B cell (primary cell): Measurements from ENCODE around the gene CCNB1. TPM values are rescaled to one million over a fixed set of nuclear protein-coding genes. Genes with fewer than 3 reads are reported as not detected.

Experiments used
- ATAC-seq: fragments of 200-7000 bp; cut with Tn5 transposase; one replicate; pipeline ENCODE4 v1.10.0; 2021; ENCODE audit warnings: low read depth, mild to moderate bottlenecking, moderate number of reproducible peaks, moderate library complexity
- CTCF ChIA-PET: fragments of 350-600 bp; sonication (Branson Sonifier 250); formaldehyde crosslinking; loops from one replicate; lab custom pipeline; 2021; ENCODE audit warnings: antibody characterized with exemption, inconsistent platforms; lab: Charles Lee
- POLR2A ChIA-PET: fragments of 350-600 bp; sonication (Branson Sonifier 250); formaldehyde crosslinking; loops from one replicate; lab custom pipeline; 2021; ENCODE audit warnings: antibody characterized with exemption; lab: Charles Lee
- DNase-seq: peaks from one replicate; pipeline ENCODE4 v3.0.0; 2013
- H2AFZ ChIP-seq: 2 replicates; pipeline ENCODE4 v1.6.1; 2012; ENCODE audit warnings: mild to moderate bottlenecking, low read depth, low read length; ENCODE audit not compliant: insufficient read depth, poor library complexity, severe bottlenecking
- H3K27ac ChIP-seq, 2 donors: 1 replicate in 1 of 2; 2 replicates in 1 of 2; pipeline ENCODE4 v1.5.1; 2012 to 2013; ENCODE audit warnings: low read length in 2 of 2, mild to moderate bottlenecking in 2 of 2, moderate library complexity in 1 of 2
- H3K27me3 ChIP-seq, 4 experiments: fragments of 200-600 bp in 1 of 4; sonication (generic) in 1 of 4; replicated peaks in 1 of 4; 1 replicate in 2 of 4; 2 replicates in 2 of 4; pipeline versions ENCODE4 v1.6.1 to v1.7.0; 2013 to 2016; ENCODE audit warnings: low read length in 3 of 4, mild to moderate bottlenecking in 2 of 4, mixed read lengths in 1 of 4, moderate library complexity in 1 of 4; ENCODE audit not compliant: insufficient read depth in 4 of 4, control insufficient read depth in 3 of 4; ENCODE audit errors: control extremely low read depth in 1 of 4
- H3K36me3 ChIP-seq, 2 experiments: replicated peaks in 1 of 2; 1 replicate in 1 of 2; 2 replicates in 1 of 2; pipeline versions ENCODE4 v1.6.1 to v1.7.1; 2013; ENCODE audit warnings: low read length in 1 of 2; ENCODE audit not compliant: insufficient read depth in 2 of 2, control insufficient read depth in 1 of 2; ENCODE audit errors: control extremely low read depth in 1 of 2, extremely low read depth in 1 of 2
- H3K4me1 ChIP-seq, 2 donors: fragments of 200-600 bp in 1 of 2; sonication (generic) in 1 of 2; 1 replicate in 1 of 2; 2 replicates in 1 of 2; pipeline versions ENCODE4 v1.5.1 to v1.6.1; 2013 to 2017; ENCODE audit warnings: low read length in 2 of 2; ENCODE audit not compliant: control insufficient read depth in 2 of 2, insufficient read depth in 2 of 2
- H3K4me2 ChIP-seq: replicated peaks from 2 replicates; pipeline ENCODE3; 2012; ENCODE audit warnings: mild to moderate bottlenecking, low read depth, low read length; ENCODE audit not compliant: poor library complexity, severe bottlenecking
- H3K4me3 ChIP-seq, 5 experiments: fragments of 200-600 bp in 1 of 5; sonication (generic) in 1 of 5; 1 replicate in 3 of 5; 2 replicates in 2 of 5; pipeline versions ENCODE4 v1.5.1 to v1.7.0; 2011 to 2016; ENCODE audit warnings: low read length in 4 of 5, mild to moderate bottlenecking in 4 of 5, low read depth in 2 of 5, control low read depth in 1 of 5, moderate library complexity in 1 of 5; ENCODE audit not compliant: insufficient read depth in 1 of 5; ENCODE audit errors: control extremely low read depth in 1 of 5, extremely low read depth in 1 of 5
- H3K79me2 ChIP-seq: fragments of 200-600 bp; sonication (generic); one replicate; pipeline ENCODE4 v1.6.0; 2016; ENCODE audit warnings: low read length; ENCODE audit not compliant: control insufficient read depth, insufficient read depth
- H3K9ac ChIP-seq: fragments of 200-600 bp; sonication (generic); 2 replicates; pipeline ENCODE4 v1.6.1; 2017; ENCODE audit warnings: mild to moderate bottlenecking, low read length, moderate library complexity
- H3K9me3 ChIP-seq, 3 donors: one replicate each; pipeline versions ENCODE4 v1.6.1 to v1.7.1; 2013; ENCODE audit warnings: low read length in 2 of 3; ENCODE audit not compliant: control insufficient read depth in 2 of 3, insufficient read depth in 1 of 3; ENCODE audit errors: control extremely low read depth in 1 of 3
- H4K20me1 ChIP-seq: 2 replicates; pipeline ENCODE4 v1.6.0; 2012; ENCODE audit warnings: mild to moderate bottlenecking, low read length; ENCODE audit not compliant: insufficient read depth, control insufficient read depth, poor library complexity, severe bottlenecking
- H3K27ac Mint-ChIP-seq: one replicate; pipeline ENCODE4 v1.8.0; 2021; ENCODE audit warnings: mixed read lengths
- H3K27me3 Mint-ChIP-seq: one replicate; pipeline ENCODE4 v1.8.0; 2021; ENCODE audit warnings: mixed read lengths
- H3K4me1 Mint-ChIP-seq: one replicate; pipeline ENCODE4 v1.8.0; 2021; ENCODE audit warnings: mixed read lengths
- H3K4me3 Mint-ChIP-seq: one replicate; pipeline ENCODE4 v1.8.0; 2021; ENCODE audit warnings: mixed read lengths
- H3K9me3 Mint-ChIP-seq: one replicate; pipeline ENCODE4 v1.8.0; 2022; ENCODE audit warnings: mixed read lengths; ENCODE audit not compliant: insufficient read depth
- CTCF ChIP-seq: fragments of 200-600 bp; IDR thresholded peaks from one replicate; pipeline ENCODE4 v1.8.0; 2022; ENCODE audit warnings: antibody characterized with exemption, mild to moderate bottlenecking
- EZH2 ChIP-seq: IDR thresholded peaks from 2 replicates; pipeline ENCODE4 v1.6.1; 2012; ENCODE audit warnings: borderline replicate concordance, low read depth, mild to moderate bottlenecking, moderate library complexity, low read length; ENCODE audit not compliant: insufficient read depth, poor library complexity, severe bottlenecking
- WGBS: methylation state at CpG from one replicate; pipeline ENCODE4 v1.1.5; 2013; ENCODE audit warnings: missing lambda C conversion rate; ENCODE audit not compliant: insufficient coverage; 5-methylcytosine and 5-hydroxymethylcytosine counted together
- intact Hi-C: fragments of 100-400 bp; cut with micrococcal nuclease; formaldehyde crosslinking; loops from one replicate; pipeline ENCODE4 v1.10.0; 2022
- polyA plus RNA-seq: library from polyadenylated mRNA; depleted of rRNA; stranded (reverse); fragments of >200 nt; gene quantifications from 2 replicates; pipeline ENCODE4 v1.2.3, GENCODE V29; 2012
- small RNA-seq: library from RNA; depleted of rRNA; stranded (forward); fragments of <200 nt; gene quantifications from one replicate; pipeline ENCODE3, GENCODE V24; 2012; ENCODE audit warnings: low replicate concordance, low read depth; ENCODE audit not compliant: insufficient read length
- total RNA-seq, 2 donors: library from RNA; stranded (reverse); fragments of 120-200 nt in 1 of 2; gene quantifications; 1 replicate in 1 of 2; 2 replicates in 1 of 2; pipeline versions ENCODE4 v1.2.3 to v1.2.4, GENCODE V29; 2013 to 2022

The CCNB1 gene
- total and polyA plus RNA-seq, 2 donors (not counting 1 experiment from before 2014, with no cell fraction given), result 2.7 to 8.6 TPM

DNA sequence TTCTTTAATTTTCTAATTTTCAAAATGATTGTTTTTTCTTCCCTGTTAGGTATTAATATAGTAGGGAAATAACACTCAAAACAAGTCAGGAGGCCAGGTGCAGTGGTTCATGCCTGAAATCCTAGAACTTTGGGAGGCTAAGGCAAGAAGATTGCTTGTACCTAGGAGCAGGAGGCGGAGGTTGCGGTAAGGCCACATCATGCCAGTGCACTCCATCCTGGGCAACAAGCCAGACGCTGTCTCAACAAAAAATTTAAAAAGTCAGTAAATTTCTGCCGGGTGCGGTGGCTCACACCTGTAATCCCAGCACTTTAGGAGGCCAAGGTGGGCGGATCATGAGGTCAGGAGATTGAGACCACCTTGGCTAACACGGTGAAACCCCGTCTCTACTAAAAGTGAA is 57.6 kb downstream of the CCNB1 start:
- ATAC-seq (no peak), DNase-seq (no peak)
- Histone ChIP-seq H3K36me3 (peaks cover 2 to 12% of the 10 kb centered on the region in 2 experiments), H3K4me1 (no peaks in the 10 kb centered on the region), H3K9ac (no peak overlapping the region), H2AFZ (no peak overlapping the region), H3K27ac (no peak overlapping the region), H3K4me3 (no peak overlapping the region), H3K27me3 (no peaks in the 10 kb centered on the region), H3K9me3 (no peaks in the 10 kb centered on the region), H4K20me1 (peaks cover 11% of the 10 kb centered on the region), H3K79me2 (peaks cover 32% of the 10 kb centered on the region), H3K4me2 (no peak overlapping the region)
- Mint-ChIP-seq H3K27ac (no peak overlapping the region), H3K4me1 (no peaks in the 10 kb centered on the region), H3K27me3 (no peaks in the 10 kb centered on the region), H3K4me3 (no peak overlapping the region), H3K9me3 (no peaks in the 10 kb centered on the region)
- TF ChIP-seq CTCF (no peak), EZH2 (no peak)
- CTCF ChIA-PET, result no interaction called here
- WGBS, result 98% methylated on average over 8 of the region's 8 CpGs
- POLR2A ChIA-PET, result no interaction called here
- intact Hi-C loops, result no loop called here

- 100% methylated on average over 2 of the region's 4 CpGs for WGBS
- no peak overlapping the region for H3K4me2 ChIP-seq
- no peaks in the 10 kb centered on the region for H3K27me3 ChIP-seq
- intact Hi-C loops, result no loop called here
- no peaks in the 10 kb centered on the region for H3K4me1 Mint-ChIP-seq
- TF ChIP-seq CTCF (no peak), EZH2 (no peak)
- H3K79me2 ChIP-seq, result peaks cover 23% of the 10 kb centered on the region
- H3K9me3 Mint-ChIP-seq, result no peaks in the 10 kb centered on the region
- no peak overlapping the region for H3K9ac ChIP-seq
- H3K27ac ChIP-seq, result no peak overlapping the region
- no peak overlapping the region for H3K4me3 Mint-ChIP-seq
- H4K20me1 ChIP-seq, result peaks cover 11% of the 10 kb centered on the region
- POLR2A ChIA-PET, result interaction anchor here (0.6 kb wide), 1 partner anchor 25 kb away, joined by 5 read pairs; no protein-coding TSS in a partner anchor
- ATAC-seq (no peak), DNase-seq (no peak)
- H3K9me3 ChIP-seq, result no peaks in the 10 kb centered on the region
- no peak overlapping the region for H3K4me3 ChIP-seq
- CTCF ChIA-PET, result no interaction called here
- no peaks in the 10 kb centered on the region for H3K4me1 ChIP-seq
- no peaks in the 10 kb centered on the region for H3K27me3 Mint-ChIP-seq
- peaks cover 4 to 12% of the 10 kb centered on the region in 2 experiments for H3K36me3 ChIP-seq
- no peak overlapping the region for H2AFZ ChIP-seq
- H3K27ac Mint-ChIP-seq, result no peak overlapping the region
These were observed 58.9 kb downstream of the CCNB1 start for GRCh38 chr5:69225860-69226259.

Small RNA genes within 50 kb of the gene (small RNA-seq; reads per million reads assigned to genes)
- gene SNORA50D, result not detected

Other genes with a start within 250 kb of the CCNB1 start
- gene SLC30A5, start 73.1 kb upstream of the CCNB1 start, total RNA-seq, result 35.3 and 35.8 TPM in 2 replicates
- gene SLC30A5, start 73.1 kb upstream of the CCNB1 start, polyA plus RNA-seq, result 12.5 and 26.9 TPM in 2 replicates
- gene CENPH, start 22.4 kb downstream of the CCNB1 start, total RNA-seq, result 11.9 and 12.0 TPM in 2 replicates
- gene CENPH, start 22.4 kb downstream of the CCNB1 start, polyA plus RNA-seq, result 2.8 and 5.3 TPM in 2 replicates
- 30.6 and 36.5 TPM in 2 replicates for gene CDK7, start 67.7 kb downstream of the CCNB1 start, total RNA-seq
- gene CDK7, start 67.7 kb downstream of the CCNB1 start, polyA plus RNA-seq, result 12.3 and 17.0 TPM in 2 replicates
- 9.5 and 9.8 TPM in 2 replicates for gene CCDC125, start 165.7 kb downstream of the CCNB1 start, total RNA-seq
- 2.6 and 2.7 TPM in 2 replicates for gene CCDC125, start 165.7 kb downstream of the CCNB1 start, polyA plus RNA-seq
- 21.7 and 25.4 TPM in 2 replicates for gene AK6, start 202.4 kb downstream of the CCNB1 start, total RNA-seq
- 11.9 and 12.2 TPM in 2 replicates for gene AK6, start 202.4 kb downstream of the CCNB1 start, polyA plus RNA-seq
- gene TAF9, start 202.4 kb downstream of the CCNB1 start, total RNA-seq, result 41.6 and 42.0 TPM in 2 replicates
- gene TAF9, start 202.4 kb downstream of the CCNB1 start, polyA plus RNA-seq, result 61.5 and 64.6 TPM in 2 replicates
- gene RAD17, start 202.7 kb downstream of the CCNB1 start, total RNA-seq, result 39.6 and 41.0 TPM in 2 replicates
- gene RAD17, start 202.7 kb downstream of the CCNB1 start, polyA plus RNA-seq, result 21.0 and 24.5 TPM in 2 replicates
- 0.94 and 1.7 TPM in 2 replicates for gene MARVELD2, start 248.0 kb downstream of the CCNB1 start, total RNA-seq
- 0.13 and 0.19 TPM in 2 replicates for gene MARVELD2, start 248.0 kb downstream of the CCNB1 start, polyA plus RNA-seq